Hepatocyte (in vitro differentiated cells): ENCODE measurements around the gene HK3. TPM values are rescaled to one million over a fixed set of nuclear protein-coding genes. Genes with fewer than 3 reads are reported as not detected.

ENCODE experiments used
- DNase-seq: peaks from one replicate; pipeline ENCODE4 v3.0.0-alpha.2; 2016; ENCODE audit warnings: low spot score
- H2AFZ ChIP-seq: fragments of 200-600 bp; sonication (generic); 2 replicates; pipeline ENCODE4 v1.6.0; 2016; ENCODE audit warnings: antibody characterized with exemption, mild to moderate bottlenecking
- H3K27ac ChIP-seq: fragments of 200-600 bp; sonication (generic); 2 replicates; pipeline ENCODE4 v1.5.1; 2016; ENCODE audit warnings: mild to moderate bottlenecking
- H3K27me3 ChIP-seq: fragments of 200-600 bp; sonication (generic); 2 replicates; pipeline ENCODE4 v1.6.1; 2016
- H3K36me3 ChIP-seq: fragments of 200-600 bp; sonication (generic); replicated peaks from 2 replicates; pipeline ENCODE4 v1.5.1; 2016; ENCODE audit warnings: low read depth; ENCODE audit not compliant: insufficient read depth
- H3K4me1 ChIP-seq: fragments of 200-600 bp; sonication (generic); 2 replicates; pipeline ENCODE4 v1.5.1; 2016; ENCODE audit warnings: mild to moderate bottlenecking, moderate library complexity; ENCODE audit not compliant: insufficient read depth
- H3K4me2 ChIP-seq: fragments of 200-600 bp; sonication (generic); 2 replicates; pipeline ENCODE4 v1.6.0; 2016
- H3K4me3 ChIP-seq: fragments of 200-600 bp; sonication (generic); 2 replicates; pipeline ENCODE4 v1.5.1; 2016; ENCODE audit warnings: mild to moderate bottlenecking
- H3K79me2 ChIP-seq: fragments of 200-600 bp; sonication (generic); 2 replicates; pipeline ENCODE4 v1.6.0; 2017; ENCODE audit warnings: mild to moderate bottlenecking
- H3K9me2 ChIP-seq: fragments of 200-600 bp; sonication (generic); replicated peaks from 2 replicates; pipeline ENCODE4 v1.6.0; 2017; ENCODE audit warnings: mild to moderate bottlenecking; ENCODE audit not compliant: insufficient read depth
- H3K9me3 ChIP-seq: fragments of 200-600 bp; sonication (generic); 2 replicates; pipeline ENCODE4 v1.5.1; 2016; ENCODE audit warnings: low read depth, mild to moderate bottlenecking
- H4K20me1 ChIP-seq: fragments of 200-600 bp; sonication (generic); 2 replicates; pipeline ENCODE4 v1.6.0; 2016; ENCODE audit warnings: mild to moderate bottlenecking; ENCODE audit not compliant: insufficient read depth, poor library complexity, severe bottlenecking
- CTCF ChIP-seq: fragments of 200-600 bp; sonication (generic); IDR thresholded peaks from 2 replicates; pipeline ENCODE4 v1.5.1; 2016; ENCODE audit warnings: antibody characterized with exemption, mild to moderate bottlenecking; ENCODE audit not compliant: poor library complexity
- EZH2 ChIP-seq: fragments of 200-600 bp; sonication (generic); IDR thresholded peaks from 2 replicates; pipeline ENCODE4 v1.6.1; 2016; ENCODE audit warnings: antibody characterized with exemption, mild to moderate bottlenecking, borderline replicate concordance
- EZH2phosphoT487 ChIP-seq: fragments of 200-600 bp; sonication (generic); IDR thresholded peaks from one replicate; pipeline ENCODE4 v1.6.1; 2018; ENCODE audit warnings: antibody characterized with exemption, mild to moderate bottlenecking, low read depth, moderate library complexity; ENCODE audit not compliant: unreplicated experiment, severe bottlenecking
- WGBS: methylation state at CpG from one replicate; pipeline ENCODE4 v1.1.6; 2016; ENCODE audit warnings: low lambda C conversion rate; ENCODE audit errors: missing lambda C conversion rate; 5-methylcytosine and 5-hydroxymethylcytosine counted together
- polyA plus RNA-seq: library from polyadenylated mRNA; unstranded; fragments of >200 nt; fragmentation: Nextera tagmentation; extraction: Ambion mirVana; gene quantifications from 2 replicates; pipeline ENCODE4 v1.2.1, GENCODE V29; 2016
- total RNA-seq: library from RNA; depleted of rRNA; stranded (reverse); fragments of >200 nt; gene quantifications from 2 replicates; pipeline ENCODE4 v1.2.3, GENCODE V29; 2014

HK3 gene
- total and polyA plus RNA-seq, 2 experiments from 2014 or later, result 0.73 TPM; not detected in 1

- Histone ChIP-seq H3K79me2 (no peaks in the 10 kb centered on the region), H3K4me2 (no peak overlapping the region), H3K9me3 (no peaks in the 10 kb centered on the region), H3K27me3 (no peaks in the 10 kb centered on the region), H3K9me2 (no peaks in the 10 kb centered on the region), H2AFZ (no peak overlapping the region), H3K4me3 (no peak overlapping the region), H3K27ac (no peak overlapping the region), H3K36me3 (no peaks in the 10 kb centered on the region), H4K20me1 (no peaks in the 10 kb centered on the region), H3K4me1 (no peaks in the 10 kb centered on the region)
- DNase-seq, result no peak
- TF ChIP-seq EZH2phosphoT487 (no peak), EZH2 (no peak), CTCF (no peak)
- WGBS, result 83% methylated on average over 19 of the region's 20 CpGs
These were observed 45.9 kb downstream of the HK3 start for GRCh38 chr5:176853151-176853778.

- 90% methylated on average over 17 of the region's 17 CpGs for WGBS
- no peak for DNase-seq
- no peak overlapping the region for H3K4me2 ChIP-seq
- no peaks in the 10 kb centered on the region for H4K20me1 ChIP-seq
- H3K4me1 ChIP-seq, result no peaks in the 10 kb centered on the region
- no peak for TF ChIP-seq CTCF
- no peak for TF ChIP-seq EZH2phosphoT487
- no peak for TF ChIP-seq EZH2
- H3K79me2 ChIP-seq, result no peaks in the 10 kb centered on the region
- H3K4me3 ChIP-seq, result no peak overlapping the region
- no peak overlapping the region for H2AFZ ChIP-seq
- no peaks in the 10 kb centered on the region for H3K27me3 ChIP-seq
- H3K36me3 ChIP-seq, result no peaks in the 10 kb centered on the region
- H3K9me3 ChIP-seq, result no peaks in the 10 kb centered on the region
- no peaks in the 10 kb centered on the region for H3K9me2 ChIP-seq
- no peak overlapping the region for H3K27ac ChIP-seq
These were observed 47.1 kb downstream of the HK3 start for GRCh38 chr5:176851871-176852658.

GRCh38 chr5:176851380-176851779 is 47.8 kb downstream of the HK3 start:
- Histone ChIP-seq H2AFZ (no peak overlapping the region), H4K20me1 (no peaks in the 10 kb centered on the region), H3K27me3 (no peaks in the 10 kb centered on the region), H3K27ac (no peak overlapping the region), H3K79me2 (no peaks in the 10 kb centered on the region), H3K4me1 (no peaks in the 10 kb centered on the region), H3K4me2 (no peak overlapping the region), H3K9me2 (no peaks in the 10 kb centered on the region), H3K9me3 (no peaks in the 10 kb centered on the region), H3K36me3 (no peaks in the 10 kb centered on the region), H3K4me3 (no peak overlapping the region)
- no peak for DNase-seq
- 85% methylated on average over 10 of the region's 12 CpGs for WGBS
- TF ChIP-seq EZH2phosphoT487 (no peak), EZH2 (no peak)
